OCI-LY7 (cell line): ENCODE results near the gene KCTD18. TPM values are rescaled to one million over a fixed set of nuclear protein-coding genes. Genes with fewer than 3 reads are reported as not detected.
A peak's percentile ranks its signal among the peaks of the same experiment; 100 is the strongest.

ENCODE experiments used
- BruUV-seq: library from RNA; stranded (reverse); fragments of 400-500 nt; replicated peaks from 2 replicates; lab custom pipeline; 2021; lab: Mats Ljungman, UMichigan
- CTCF ChIA-PET: fragments of 300-600 bp; sonication (Branson Sonifier 250); formaldehyde crosslinking; loops from one replicate; lab custom pipeline; 2022; ENCODE audit warnings: antibody characterized with exemption; ENCODE audit not compliant: unreplicated experiment; lab: Charles Lee
- POLR2A ChIA-PET: fragments of 300-600 bp; sonication (Branson Sonifier 250); formaldehyde crosslinking; loops from one replicate; lab custom pipeline; 2022; ENCODE audit warnings: antibody characterized with exemption; lab: Charles Lee
- DNase-seq: peaks from one replicate; pipeline ENCODE4 v3.0.0-alpha.2; 2015; ENCODE audit warnings: low spot score
- H2AFZ ChIP-seq: fragments of 200-600 bp; sonication (generic), shearing (Covaris generic); 2 replicates; pipeline ENCODE4 v1.6.1; 2014; ENCODE audit warnings: mild to moderate bottlenecking, antibody characterized with exemption, low read length, moderate library complexity
- H3K27ac ChIP-seq: fragments of 200-600 bp; sonication (generic); 2 replicates; pipeline ENCODE4 v1.5.1; 2014; ENCODE audit warnings: mixed run types, low read depth, mild to moderate bottlenecking, moderate library complexity, low read length, inconsistent platforms; ENCODE audit not compliant: poor library complexity, severe bottlenecking
- H3K36me3 ChIP-seq: fragments of 200-600 bp; sonication (generic); 2 replicates; pipeline ENCODE4 v1.6.1; 2014; ENCODE audit warnings: mild to moderate bottlenecking, antibody characterized with exemption, low read length, moderate library complexity, mixed read lengths; ENCODE audit not compliant: insufficient read depth
- H3K4me1 ChIP-seq: fragments of 200-600 bp; sonication (generic); 2 replicates; pipeline ENCODE4 v1.5.1; 2014; ENCODE audit warnings: mild to moderate bottlenecking, low read length; ENCODE audit not compliant: insufficient read depth, poor library complexity, severe bottlenecking
- H3K4me2 ChIP-seq: fragments of 200-600 bp; sonication (generic); 2 replicates; pipeline ENCODE4 v1.6.1; 2014; ENCODE audit warnings: mild to moderate bottlenecking, low read length
- H3K4me3 ChIP-seq: fragments of 200-600 bp; sonication (generic); 2 replicates; pipeline ENCODE4 v1.5.1; 2014; ENCODE audit warnings: mild to moderate bottlenecking, low read depth, low read length; ENCODE audit not compliant: poor library complexity, severe bottlenecking
- H3K79me2 ChIP-seq: fragments of 200-600 bp; sonication (generic); 2 replicates; pipeline ENCODE4 v1.6.1; 2016; ENCODE audit warnings: low read depth, mild to moderate bottlenecking, low read length, moderate library complexity, mixed read lengths; ENCODE audit not compliant: insufficient read depth
- H3K9me2 ChIP-seq: fragments of 200-600 bp; sonication (generic); 2 replicates; pipeline ENCODE4 v1.6.1; 2016; ENCODE audit warnings: mild to moderate bottlenecking, low read length, mixed read lengths; ENCODE audit not compliant: insufficient read depth
- H3K9me3 ChIP-seq: fragments of 200-600 bp; sonication (generic); 2 replicates; pipeline ENCODE4 v1.6.1; 2014; ENCODE audit warnings: mild to moderate bottlenecking, mixed run types, low read length, mixed read lengths
- H4K20me1 ChIP-seq: fragments of 200-600 bp; sonication (generic); 2 replicates; pipeline ENCODE4 v1.6.1; 2014; ENCODE audit warnings: mild to moderate bottlenecking, antibody characterized with exemption, low read length, moderate library complexity, mixed read lengths; ENCODE audit not compliant: insufficient read depth
- CTCF ChIP-seq: fragments of 200-600 bp; sonication (generic); conservative IDR thresholded peaks from 2 replicates; pipeline ENCODE4 v1.5.1; 2014; ENCODE audit warnings: mild to moderate bottlenecking, antibody characterized with exemption, low read length, moderate library complexity, mixed read lengths
- EZH2phosphoT487 ChIP-seq: fragments of 200-600 bp; sonication (generic); IDR thresholded peaks from 2 replicates; pipeline ENCODE4 v1.6.1; 2018; ENCODE audit warnings: low read depth, borderline replicate concordance, mild to moderate bottlenecking, mixed run types, antibody characterized with exemption, low read length, moderate library complexity, mixed read lengths
- intact Hi-C: fragments of 100-400 bp; cut with micrococcal nuclease; formaldehyde crosslinking; loops from one replicate; pipeline ENCODE4 v1.10.0; 2022; ENCODE audit not compliant: unreplicated experiment
- total RNA-seq, 2 experiments: library from RNA; depleted of rRNA in 1 of 2; stranded (reverse); fragments of >200 nt in 1 of 2; shearing (Covaris generic) in 1 of 2; gene quantifications; 2 replicates each; pipeline ENCODE4 v1.2.3, GENCODE V29; 2014 to 2022

Gene KCTD18
- total RNA-seq, 2 experiments from 2014 or later = 10.9 to 16.2 TPM

- CTCF ChIA-PET = no interaction called here
- BruUV-seq = no TSS peak
These were observed 58.4 kb downstream of the KCTD18 start for GRCh38 chr2:200451511-200451910.

GRCh38 chr2:200450288-200450687 lies 59.6 kb downstream of the KCTD18 start:
- no peak overlapping the region for H3K4me2 ChIP-seq
- no peak overlapping the region for H3K27ac ChIP-seq
- no peak overlapping the region for H2AFZ ChIP-seq
- no peaks in the 10 kb centered on the region for H3K9me2 ChIP-seq
- no peak overlapping the region for H3K4me3 ChIP-seq
- BruUV-seq = no TSS peak
- no peaks in the 10 kb centered on the region for H3K36me3 ChIP-seq
- H3K79me2 ChIP-seq = no peaks in the 10 kb centered on the region
- CTCF ChIA-PET = interaction anchor here (0.6 kb wide), 1 partner anchor 18 kb away, joined by 3 read pairs; no protein-coding TSS in a partner anchor
- H4K20me1 ChIP-seq = no peaks in the 10 kb centered on the region
- POLR2A ChIA-PET = interaction anchor here (0.6 to 2.2 kb wide), 3 partner anchors 17 to 103 kb away, joined by 3 to 9 read pairs (median 3); no protein-coding TSS in a partner anchor
- H3K4me1 ChIP-seq = peaks cover 13% of the 10 kb centered on the region
- H3K9me3 ChIP-seq = peaks cover 5% of the 10 kb centered on the region; the same call in 1 of the 2 replicates
- TF ChIP-seq EZH2phosphoT487 = no peak
- TF ChIP-seq CTCF = no peak
- DNase-seq = no peak
- intact Hi-C loops = no loop called here

More at GRCh38 chr2:200451511-200451910, 58.4 kb downstream of the KCTD18 start:
- Histone ChIP-seq H3K4me1 (peaks cover 25% of the 10 kb centered on the region), H3K9me3 (peaks cover 5% of the 10 kb centered on the region; the same call in 1 of the 2 replicates), H3K27ac (no peak overlapping the region), H4K20me1 (no peaks in the 10 kb centered on the region), H3K79me2 (no peaks in the 10 kb centered on the region), H2AFZ (no peak overlapping the region; the same call in 1 of the 2 replicates), H3K36me3 (no peaks in the 10 kb centered on the region), H3K4me3 (no peak overlapping the region), H3K9me2 (no peaks in the 10 kb centered on the region), H3K4me2 (peak overlapping the region; percentile 41)
- DNase-seq = peak; percentile 60
- POLR2A ChIA-PET = no interaction called here
- intact Hi-C loops = no loop called here
- TF ChIP-seq CTCF = no peak
- no peak for TF ChIP-seq EZH2phosphoT487

- no peak overlapping the region for H3K4me2 ChIP-seq
- no peaks in the 10 kb centered on the region for H3K9me2 ChIP-seq
- CTCF ChIA-PET = no interaction called here
- H3K4me1 ChIP-seq = peaks cover 12% of the 10 kb centered on the region
- H3K9me3 ChIP-seq = peaks cover 5% of the 10 kb centered on the region; the same call in 1 of the 2 replicates
- POLR2A ChIA-PET = interaction anchor here (0.5 to 2.2 kb wide), 8 partner anchors 10 to 760 kb away, joined by 3 to 9 read pairs (median 4); no protein-coding TSS in a partner anchor
- TF ChIP-seq CTCF = no peak
- no peak overlapping the region for H3K27ac ChIP-seq
- H3K79me2 ChIP-seq = no peaks in the 10 kb centered on the region
- DNase-seq = no peak
- no peak overlapping the region for H3K4me3 ChIP-seq
- H4K20me1 ChIP-seq = no peaks in the 10 kb centered on the region
- intact Hi-C loops = no loop called here
- no peak overlapping the region for H2AFZ ChIP-seq
- BruUV-seq = no TSS peak
- H3K36me3 ChIP-seq = no peaks in the 10 kb centered on the region
These were observed 60.7 kb downstream of the KCTD18 start for GRCh38 chr2:200449149-200449548.
